ENCODE results near the gene PIK3R4.

The PIK3R4 gene

DNA sequence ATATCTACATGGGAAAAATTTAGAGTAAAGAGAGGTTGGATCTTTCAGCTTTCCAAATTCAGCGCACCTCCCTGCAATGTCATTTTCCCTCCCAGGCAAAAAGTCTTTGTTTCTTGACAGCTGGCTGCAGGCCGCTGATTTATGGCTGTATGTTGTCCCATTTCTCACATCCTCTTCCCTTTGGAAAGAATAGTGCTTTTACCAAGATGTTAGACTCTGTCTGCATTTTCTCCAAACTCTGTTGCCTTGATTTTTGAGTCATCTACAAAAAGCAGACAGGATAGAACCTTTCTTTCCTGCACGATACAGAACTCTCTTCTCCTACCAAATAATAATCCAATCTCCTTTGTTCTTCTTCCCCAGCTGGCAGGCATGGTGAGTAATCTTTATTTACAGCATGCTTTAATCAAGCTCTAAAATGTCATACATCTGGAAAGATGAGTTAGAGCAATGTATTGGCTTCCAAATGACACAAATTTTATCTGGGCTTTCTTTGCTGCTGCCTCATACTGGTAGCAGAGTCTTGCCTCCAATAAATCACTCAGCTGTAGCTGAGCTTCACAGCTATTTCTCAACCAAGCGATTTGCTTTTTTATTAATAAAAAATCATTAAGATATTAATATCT, 101.9 kb downstream of the PIK3R4 start:
- in situ Hi-C loops (cut with MboI; ENCODE audit: low sequenced_read_pairs) = no loop called here

GRCh38 chr3:130640027-130640426, 106.6 kb downstream of the PIK3R4 start:
- in situ Hi-C loops (cut with MboI; ENCODE audit: low sequenced_read_pairs) = no loop called here

GRCh38 chr3:130636480-130637234, 110.0 kb downstream of the PIK3R4 start:
- in situ Hi-C loops (cut with MboI; ENCODE audit: low sequenced_read_pairs) = no loop called here

GRCh38 chr3:130635978-130636377, 110.7 kb downstream of the PIK3R4 start:
- in situ Hi-C loops (cut with MboI; ENCODE audit: low sequenced_read_pairs) = no loop called here

GRCh38 chr3:130635285-130635684, 111.3 kb downstream of the PIK3R4 start:
- in situ Hi-C loops (cut with MboI; ENCODE audit: low sequenced_read_pairs) = no loop called here

Measured in HL-60/S4 (cell line).